CD4-positive, alpha-beta T cell treated with Interleukin-6 for 4 hours (primary cell): ENCODE data around the gene YIPF3.
"Not testable (repeated sequence)": the region's sequence is repeated elsewhere in the genome, so short reads cannot be mapped to it uniquely, and the experiment has no call there.

ENCODE experiments used
- DNase-seq: peaks from one replicate; pipeline ENCODE4 v3.0.0-alpha.2; 2020; ENCODE audit warnings: mixed read lengths

YIPF3 gene

GRCh38 chr6:43491750-43492661 lies 24.7 kb downstream of the YIPF3 start:
- DNase-seq = no peak

GRCh38 chr6:43490523-43490939 lies 26.2 kb downstream of the YIPF3 start:
- no peak for DNase-seq

- DNase-seq = no peak
These were observed 27.3 kb downstream of the YIPF3 start for GRCh38 chr6:43489277-43490072.

- DNase-seq = no peak
These were observed 28.0 kb downstream of the YIPF3 start for GRCh38 chr6:43488667-43489276.

- no peak for DNase-seq
These were observed 35.0 kb downstream of the YIPF3 start for GRCh38 chr6:43481591-43482236.

GRCh38 chr6:43481075-43481474 lies 35.7 kb downstream of the YIPF3 start:
- DNase-seq = no peak

- DNase-seq = no peak
These were observed 38.7 kb downstream of the YIPF3 start for GRCh38 chr6:43478008-43478372.

GRCh38 chr6:43477235-43478007 lies 39.3 kb downstream of the YIPF3 start, which contains the start of gene TJAP1:
TJAP1 (plus strand) TSS chr6:43477570; CDS start chr6:43499002, 21,432 bp downstream.
- DNase-seq = peak; percentile 98

GRCh38 chr6:43476746-43477145 lies 40.0 kb downstream of the YIPF3 start:
- DNase-seq = no peak

GRCh38 chr6:43475516-43475915 lies 41.2 kb downstream of the YIPF3 start:
- DNase-seq = no peak

- no peak for DNase-seq
These were observed 44.2 kb downstream of the YIPF3 start for GRCh38 chr6:43472515-43472914.

GRCh38 chr6:43471399-43471798 lies 45.3 kb downstream of the YIPF3 start:
- no peak for DNase-seq

GRCh38 chr6:43469947-43470346 lies 46.8 kb downstream of the YIPF3 start:
- no peak for DNase-seq

- DNase-seq = no peak
These were observed 47.7 kb downstream of the YIPF3 start for GRCh38 chr6:43468748-43469681.

- DNase-seq = no peak
These were observed 48.5 kb downstream of the YIPF3 start for GRCh38 chr6:43468240-43468639.

GRCh38 chr6:43467752-43468151 lies 49.0 kb downstream of the YIPF3 start:
- DNase-seq = no peak

- not testable (repeated sequence) for DNase-seq
These were observed 49.5 kb downstream of the YIPF3 start for GRCh38 chr6:43467265-43467664.

GRCh38 chr6:43465948-43466347 lies 50.8 kb downstream of the YIPF3 start:
- DNase-seq = no peak

- DNase-seq = no peak
These were observed 52.4 kb downstream of the YIPF3 start for GRCh38 chr6:43464337-43464736.

- no peak for DNase-seq
These were observed 54.8 kb downstream of the YIPF3 start for GRCh38 chr6:43461936-43462335.
